Measurements from ENCODE around the gene ROPN1B. TPM values are rescaled to one million over a fixed set of nuclear protein-coding genes. Genes with fewer than 3 reads are reported as not detected.

Gene ROPN1B
- total and polyA plus RNA-seq, 2 of the 8 experiments (the other 6 are each of a cell fraction or from before 2014, with no cell fraction given) = 0.30 TPM; not detected in 1

DNA sequence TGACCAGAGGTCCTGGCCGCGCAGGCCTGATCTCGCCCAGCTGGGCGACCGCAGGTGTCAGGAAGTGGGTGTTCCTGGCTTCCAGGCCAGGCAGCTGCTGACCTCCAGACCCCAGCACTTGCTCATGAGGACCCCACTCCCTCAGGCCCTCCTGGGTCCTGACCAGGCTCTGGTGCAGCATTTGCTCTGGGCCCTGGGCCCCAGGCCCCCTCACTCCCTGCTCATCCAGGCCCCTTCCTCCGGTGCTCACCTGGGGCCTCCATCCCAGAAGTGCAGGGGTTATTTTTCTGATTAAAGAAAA is 7.7 kb upstream of the ROPN1B start:
- Histone ChIP-seq H2BK20ac (ENCODE audit: low read length) (no peak overlapping the region), H2AK5ac (ENCODE audit: low read depth, low read length) (no peak overlapping the region), H2BK5ac (ENCODE audit: low read depth, low read length) (no peak overlapping the region), H2BK12ac (ENCODE audit: low read depth, low read length) (no peak overlapping the region), H2BK15ac (ENCODE audit: low read length) (no peak overlapping the region), H3K4me3 (ENCODE audit: extremely low read depth in 1 of 4, insufficient read depth in 2 of 4, low read depth in 3 of 4, low read length in 4 of 4) (no peak overlapping the region), H3K27ac (ENCODE audit: low read depth, low read length) (no peak overlapping the region), H3K23me2 (ENCODE audit: low read depth, low read length) (no peaks in the 10 kb centered on the region), H3K9ac (replicated peaks in 1 of 4; ENCODE audit: extremely low read depth in 1 of 4, low read depth in 3 of 4, low read length in 3 of 4) (no peak overlapping the region), H4K8ac (ENCODE audit: extremely low read depth, insufficient read depth, low read length) (no peak overlapping the region), H3K36me3 (ENCODE audit: control insufficient read depth in 2 of 4, insufficient read depth in 4 of 4, low read length in 3 of 4) (no peaks in the 10 kb centered on the region), H4K5ac (ENCODE audit: insufficient read length, low read depth, low read length) (no peak overlapping the region), H3K4ac (replicated peaks; ENCODE audit: insufficient read length, low read depth, low read length) (no peak overlapping the region), H2AFZ (ENCODE audit: low read length) (no peak overlapping the region), H3K79me1 (ENCODE audit: low read depth, low read length) (no peaks in the 10 kb centered on the region), H3K4me1 (replicated peaks in 1 of 4; ENCODE audit: control insufficient read depth in 3 of 4, insufficient read depth in 4 of 4, low read length in 3 of 4) (no peaks in the 10 kb centered on the region), H4K91ac (replicated peaks; ENCODE audit: insufficient read length, low read length) (no peak overlapping the region), H3K4me2 (ENCODE audit: insufficient read depth in 1 of 2, low read depth in 2 of 2, low read length in 2 of 2) (no peak overlapping the region), H3K27me3 (replicated peaks in 1 of 4; ENCODE audit: control insufficient read depth in 3 of 4, extremely low read depth in 1 of 4, insufficient read depth in 3 of 4, low read length in 3 of 4) (0 out of 7 replicates have a peak, but pooled peaks cover 0 to 3% (median under 1%) of the 10 kb centered on the region in 4 experiments), H3K23ac (ENCODE audit: insufficient read length) (no peak overlapping the region), H3K18ac (ENCODE audit: extremely low read depth, low read length) (no peak overlapping the region), H2BK120ac (replicated peaks; ENCODE audit: low read depth, low read length) (no peak overlapping the region), H3K14ac (ENCODE audit: insufficient read length) (no peak overlapping the region), H3K79me2 (ENCODE audit: control insufficient read depth in 1 of 2, insufficient read depth in 2 of 2, low read length in 2 of 2) (no peaks in the 10 kb centered on the region), H3K9me3 (ENCODE audit: insufficient read depth in 2 of 2, low read depth in 1 of 2, low read length in 1 of 2) (no peaks in the 10 kb centered on the region), H4K20me1 (replicated peaks in 1 of 2; ENCODE audit: control insufficient read depth in 1 of 2, insufficient read depth in 2 of 2, low read length in 2 of 2) (no peaks in the 10 kb centered on the region), H3K56ac (replicated peaks; ENCODE audit: insufficient read length, low read depth, low read length) (no peak overlapping the region)
- FAIRE-seq (no peak), DNase-seq (ENCODE audit: low read depth in 1 of 2, low spot score in 2 of 2) (no peak)
- POLR2A ChIA-PET (ENCODE audit: partially characterized antibody) = no interaction called here
- WGBS, 2 experiments (ENCODE audit: extremely low coverage in 1 of 2, insufficient coverage in 1 of 2, insufficient read length in 1 of 2, insufficient replicate concordance in 2 of 2, low coverage in 1 of 2, low lambda C conversion rate in 2 of 2, missing lambda C conversion rate in 1 of 2) = 83% methylated on average over 6 of the region's 6 CpGs; no CpG with 5 or more reads in 1 of the 2 experiments
- CTCF ChIA-PET (ENCODE audit: partially characterized antibody) = interaction anchor here (0.8 to 1.7 kb wide), 2 partner anchors 11 to 32 kb away, joined by 3 to 4 read pairs; no protein-coding TSS in a partner anchor
- TF ChIP-seq SUZ12 (IDR thresholded peaks at IDR 0.05; ENCODE audit: low read length) = no peak
- no peak for TF ChIP-seq SIN3A (conservative IDR thresholded peaks at IDR 0.05 in 1 of 2, IDR thresholded peaks at IDR 0.05 in 1 of 2; ENCODE audit: low read depth in 1 of 2, low read length in 2 of 2)
- no peak for TF ChIP-seq EZH2 (IDR thresholded peaks at IDR 0.05; ENCODE audit: low read depth, low read length, severe bottlenecking)
- no peak for TF ChIP-seq GTF2F1 (IDR thresholded peaks at IDR 0.05; ENCODE audit: borderline replicate concordance, low read depth, low read length)
- no peak for TF ChIP-seq TAF1 (IDR thresholded peaks at IDR 0.05; ENCODE audit: low read depth, low read length)
- TF ChIP-seq BCL11A (IDR thresholded peaks at IDR 0.05; ENCODE audit: low read depth in 2 of 2, low read length in 2 of 2) = no peak
- TF ChIP-seq TAF7 (optimal IDR thresholded peaks at IDR 0.05; ENCODE audit: borderline replicate concordance, low read depth, low read length) = no peak
- no peak for TF ChIP-seq CEBPB (IDR thresholded peaks at IDR 0.05; ENCODE audit: low read depth, low read length)
- TF ChIP-seq CTCF (IDR thresholded peaks at IDR 0.05; ENCODE audit: control extremely low read depth in 1 of 3, insufficient read depth in 1 of 3, low read depth in 1 of 3, low read length in 3 of 3) = no peak
- no peak for TF ChIP-seq RFX5 (IDR thresholded peaks at IDR 0.05; ENCODE audit: borderline replicate concordance, low read depth, low read length)
- no peak for TF ChIP-seq CTBP2 (IDR thresholded peaks at IDR 0.05; ENCODE audit: borderline replicate concordance, insufficient read depth, insufficient read length, low read length)
